Activated CD8-positive, alpha-beta memory T cell treated with anti-CD3 and anti-CD28 coated beads, Interleukin-2, amount 50 U/mL, for 24 hours (primary cell): ENCODE results near the gene SLC1A5.
"Not testable (repeated sequence)": the region's sequence is repeated elsewhere in the genome, so short reads cannot be mapped to it uniquely, and the experiment has no call there.

Source experiments
- DNase-seq: peaks from one replicate; pipeline ENCODE4 v3.0.0-alpha.2; 2020; ENCODE audit errors: extremely low read depth

The SLC1A5 gene

GRCh38 chr19:46768746-46769145 lies 19.6 kb downstream of the SLC1A5 start:
- not testable (repeated sequence) for DNase-seq

- DNase-seq, result no peak
These were observed 21.7 kb downstream of the SLC1A5 start for GRCh38 chr19:46766569-46767317.

- DNase-seq, result no peak
These were observed 23.5 kb downstream of the SLC1A5 start for GRCh38 chr19:46764817-46765291.

- DNase-seq, result no peak
These were observed 26.0 kb downstream of the SLC1A5 start for GRCh38 chr19:46762245-46762890.

- no peak for DNase-seq
These were observed 27.0 kb downstream of the SLC1A5 start for GRCh38 chr19:46761418-46761831.

- not testable (repeated sequence) for DNase-seq
These were observed 27.5 kb downstream of the SLC1A5 start for GRCh38 chr19:46760897-46761296.

- no peak for DNase-seq
These were observed 28.0 kb downstream of the SLC1A5 start for GRCh38 chr19:46760363-46760762.

GRCh38 chr19:46759817-46760333 lies 28.5 kb downstream of the SLC1A5 start:
- no peak for DNase-seq

- no peak for DNase-seq
These were observed 29.2 kb downstream of the SLC1A5 start for GRCh38 chr19:46759206-46759605.

GRCh38 chr19:46756544-46756888 lies 31.9 kb downstream of the SLC1A5 start:
- no peak for DNase-seq

GRCh38 chr19:46755853-46756543 lies 32.4 kb downstream of the SLC1A5 start:
- no peak for DNase-seq

GRCh38 chr19:46755077-46755852 lies 33.1 kb downstream of the SLC1A5 start:
- DNase-seq, result no peak

- no peak for DNase-seq
These were observed 34.8 kb downstream of the SLC1A5 start for GRCh38 chr19:46753420-46754155.

GRCh38 chr19:46748325-46749109 lies 39.9 kb downstream of the SLC1A5 start:
- peak; percentile 60 for DNase-seq

- no peak for DNase-seq
These were observed 41.9 kb downstream of the SLC1A5 start, which contains the start of gene STRN4 for GRCh38 chr19:46746281-46747057. Gene STRN4 (minus strand): TSS chr19:46746450. CDS start chr19:46746430, 20 bp downstream.

- DNase-seq, result no peak
These were observed 42.7 kb downstream of the SLC1A5 start, which contains the start of gene FKRP for GRCh38 chr19:46745521-46746280. Gene FKRP (plus strand): TSS chr19:46746057. CDS start chr19:46755451, 9,394 bp downstream.

GRCh38 chr19:46745030-46745429 lies 43.4 kb downstream of the SLC1A5 start:
- DNase-seq, result no peak

GRCh38 chr19:46744005-46744691 lies 44.2 kb downstream of the SLC1A5 start:
- no peak for DNase-seq
